NCI-H1417 treated with DMSO at 0.1 percent for 48 hours (cell line): ENCODE data around the gene BBS1.
"Not testable (repeated sequence)": the region's sequence is repeated elsewhere in the genome, so short reads cannot be mapped to it uniquely, and the experiment has no call there.

Source experiments
- DNase-seq: peaks from one replicate; lab custom pipeline; 2025; lab: John Stamatoyannopoulos, UW

BBS1 gene

DNA sequence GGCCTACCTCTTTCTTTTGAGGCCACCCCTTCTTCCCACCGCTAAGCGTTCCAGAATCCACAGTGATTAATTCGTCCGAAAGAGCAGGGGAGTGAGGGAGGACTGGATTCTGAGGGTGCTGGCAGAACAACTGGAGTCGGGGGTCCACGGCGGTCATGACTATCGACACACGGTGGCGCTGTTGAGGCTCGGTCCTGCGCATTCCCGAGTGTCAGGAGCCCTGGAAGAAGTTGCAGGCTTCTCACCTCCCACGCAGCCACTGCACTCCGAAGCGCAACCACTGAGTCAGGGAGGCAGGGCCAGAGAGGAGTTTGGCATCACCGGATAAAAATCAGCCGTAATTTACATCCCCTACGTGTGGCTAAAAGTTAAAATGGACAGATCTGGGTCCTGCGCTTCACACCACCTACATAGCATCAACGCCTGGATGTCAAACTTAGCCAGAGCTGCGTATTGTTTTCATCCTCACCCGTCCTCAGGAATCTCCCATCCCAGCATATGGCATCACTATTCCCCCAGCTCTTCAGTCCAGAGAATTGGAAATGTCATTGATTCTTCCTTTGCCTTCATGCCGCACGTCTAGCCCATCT lies 68.7 kb downstream of the BBS1 start:
- DNase-seq = no peak

DNA sequence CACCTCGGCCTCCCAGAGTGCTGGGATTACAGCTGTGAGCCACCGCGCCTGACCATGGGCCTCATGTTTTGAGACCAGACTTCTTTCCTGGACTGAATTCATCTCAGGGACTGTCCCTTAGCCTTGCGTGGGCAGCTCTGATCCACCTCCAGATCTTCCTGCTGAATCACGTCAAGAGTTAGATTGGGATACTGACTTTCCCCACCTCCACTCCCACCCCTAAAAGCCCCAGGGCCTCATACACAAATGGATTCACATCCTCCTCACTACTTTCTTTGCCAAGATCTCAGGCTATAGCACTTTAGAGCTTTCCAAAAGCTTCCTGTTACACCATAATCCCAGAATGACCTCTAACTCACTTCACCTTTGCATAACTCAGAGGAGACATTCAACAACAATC lies 70.4 kb downstream of the BBS1 start:
- no peak for DNase-seq

DNA sequence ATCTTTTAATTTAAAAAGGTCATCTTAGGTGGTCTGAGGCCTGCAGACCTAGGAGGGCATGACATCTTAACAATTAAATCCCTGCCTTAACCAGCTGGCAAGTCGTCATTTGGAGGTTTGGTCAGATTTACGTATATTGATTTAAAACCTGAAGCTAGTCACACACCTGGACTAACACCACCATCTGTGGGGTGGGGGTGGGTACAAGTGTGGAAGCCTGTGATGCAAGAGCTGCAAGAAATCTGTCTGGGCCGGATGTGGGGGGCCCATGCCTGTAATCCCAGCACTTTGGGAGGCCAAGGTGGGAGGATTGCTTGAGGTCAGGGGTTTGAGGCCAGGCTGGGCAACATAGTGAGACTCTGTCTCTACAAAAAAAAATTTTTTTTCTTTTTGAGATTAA lies 70.8 kb downstream of the BBS1 start:
- no peak for DNase-seq

GRCh38 chr11:66582565-66583147 lies 72.2 kb downstream of the BBS1 start:
- DNase-seq = not testable (repeated sequence)
